Nephron (organoid): Measurements from ENCODE around the gene CFI.

ENCODE experiments used
- H3K27ac Mint-ChIP-seq, 3 experiments: 2 replicates each; pipeline ENCODE4 v1.8.0; 2020; ENCODE audit warnings: mixed read lengths in 3 of 3, mild to moderate bottlenecking in 2 of 3, moderate library complexity in 1 of 3
- H3K27me3 Mint-ChIP-seq: 2 replicates; pipeline ENCODE4 v1.8.0; 2021; ENCODE audit warnings: low read depth, mild to moderate bottlenecking, moderate library complexity, mixed read lengths
- H3K36me3 Mint-ChIP-seq: 2 replicates; pipeline ENCODE4 v1.8.0; 2020; ENCODE audit warnings: low read depth, mixed read lengths
- H3K4me1 Mint-ChIP-seq: 2 replicates; pipeline ENCODE4 v1.8.0; 2020; ENCODE audit warnings: mixed read lengths
- H3K4me3 Mint-ChIP-seq, 3 experiments: 2 replicates each; pipeline ENCODE4 v1.8.0; 2020; ENCODE audit warnings: mild to moderate bottlenecking in 3 of 3, mixed read lengths in 3 of 3, moderate library complexity in 2 of 3
- H3K9me3 Mint-ChIP-seq: 2 replicates; pipeline ENCODE4 v1.8.0; 2020; ENCODE audit warnings: mixed read lengths
- TF ChIP-seq, protein P1 (sequence below), 3 experiments: fragments of 200-600 bp; sonication (generic); IDR thresholded peaks; one replicate each; pipeline ENCODE4 v1.5.0; 2021; ENCODE audit warnings: antibody characterized with exemption in 3 of 3; ENCODE audit not compliant: unreplicated experiment in 3 of 3

The CFI gene

DNA sequence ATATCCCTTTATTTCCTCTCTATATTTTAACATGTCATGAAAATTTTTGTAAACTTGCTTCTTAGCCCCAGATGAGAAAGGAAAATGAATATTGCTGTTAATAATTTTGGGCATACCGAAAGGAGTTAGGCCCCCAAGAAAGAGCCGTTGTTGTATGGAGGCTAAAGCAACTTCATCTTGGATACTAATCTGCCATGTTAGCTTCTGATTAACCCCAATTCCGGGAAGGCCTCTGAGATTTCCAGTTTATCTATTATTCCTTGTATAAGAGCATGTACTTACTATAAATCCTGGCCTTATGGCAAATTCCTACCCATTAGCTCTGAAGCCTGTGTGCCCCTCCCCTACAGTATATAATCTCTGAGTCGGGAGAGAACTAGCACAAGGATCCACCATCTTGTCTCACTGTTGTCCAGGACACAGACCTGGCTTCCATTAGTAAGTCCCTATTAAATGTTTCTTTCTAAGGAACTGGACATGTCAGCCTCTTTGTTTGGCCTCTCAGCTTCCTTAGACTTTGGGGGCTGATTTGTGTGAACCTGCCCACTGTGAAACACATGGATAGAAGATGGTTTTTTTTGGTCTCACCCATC, 51.1 kb downstream of the CFI start:
- Mint-ChIP-seq H3K27me3 (no peaks in the 10 kb centered on the region), H3K27ac (no peak overlapping the region), H3K9me3 (no peaks in the 10 kb centered on the region), H3K4me3 (no peak overlapping the region), H3K36me3 (peaks cover 6% of the 10 kb centered on the region), H3K4me1 (no peaks in the 10 kb centered on the region)
- TF ChIP-seq, protein P1, sequence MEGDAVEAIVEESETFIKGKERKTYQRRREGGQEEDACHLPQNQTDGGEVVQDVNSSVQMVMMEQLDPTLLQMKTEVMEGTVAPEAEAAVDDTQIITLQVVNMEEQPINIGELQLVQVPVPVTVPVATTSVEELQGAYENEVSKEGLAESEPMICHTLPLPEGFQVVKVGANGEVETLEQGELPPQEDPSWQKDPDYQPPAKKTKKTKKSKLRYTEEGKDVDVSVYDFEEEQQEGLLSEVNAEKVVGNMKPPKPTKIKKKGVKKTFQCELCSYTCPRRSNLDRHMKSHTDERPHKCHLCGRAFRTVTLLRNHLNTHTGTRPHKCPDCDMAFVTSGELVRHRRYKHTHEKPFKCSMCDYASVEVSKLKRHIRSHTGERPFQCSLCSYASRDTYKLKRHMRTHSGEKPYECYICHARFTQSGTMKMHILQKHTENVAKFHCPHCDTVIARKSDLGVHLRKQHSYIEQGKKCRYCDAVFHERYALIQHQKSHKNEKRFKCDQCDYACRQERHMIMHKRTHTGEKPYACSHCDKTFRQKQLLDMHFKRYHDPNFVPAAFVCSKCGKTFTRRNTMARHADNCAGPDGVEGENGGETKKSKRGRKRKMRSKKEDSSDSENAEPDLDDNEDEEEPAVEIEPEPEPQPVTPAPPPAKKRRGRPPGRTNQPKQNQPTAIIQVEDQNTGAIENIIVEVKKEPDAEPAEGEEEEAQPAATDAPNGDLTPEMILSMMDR (IDR thresholded peaks at IDR 0.05; ENCODE audit: unreplicated experiment in 3 of 3), result no peak

DNA sequence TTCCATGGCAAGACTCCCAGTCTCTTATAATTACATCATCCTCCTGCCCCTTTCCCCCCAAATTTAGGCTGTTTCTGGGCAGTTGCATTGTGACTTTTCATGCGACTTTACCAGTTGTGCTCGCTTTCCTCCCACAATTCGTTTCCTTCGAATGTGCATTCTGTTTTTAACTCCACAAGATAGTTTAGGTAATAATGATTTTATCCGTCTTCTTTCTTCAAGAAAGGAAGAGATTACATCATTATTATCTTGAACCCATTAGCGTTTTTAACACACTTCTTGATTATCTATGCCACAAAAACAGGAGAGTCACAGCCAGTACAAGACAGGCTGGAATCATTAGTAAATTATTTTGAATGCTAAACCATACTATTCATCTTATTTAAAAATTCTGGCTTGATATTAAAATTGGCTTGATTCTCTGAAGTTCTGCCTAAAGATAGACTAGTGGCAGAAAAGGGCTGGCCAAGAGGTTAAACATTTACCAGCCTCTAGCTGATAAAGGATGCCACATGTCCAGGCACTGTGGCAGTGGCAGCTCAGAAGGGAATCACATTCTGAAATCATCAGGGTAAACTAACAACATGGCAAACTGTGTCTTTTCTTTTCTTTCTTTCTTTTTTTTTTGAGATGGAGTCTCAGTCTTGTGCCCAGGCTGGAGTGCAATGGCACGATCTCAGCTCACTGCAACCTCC, 52.3 kb downstream of the CFI start:
- Mint-ChIP-seq H3K36me3 (peaks cover 4% of the 10 kb centered on the region), H3K4me3 (no peak overlapping the region), H3K27ac (no peak overlapping the region), H3K9me3 (no peaks in the 10 kb centered on the region), H3K27me3 (no peaks in the 10 kb centered on the region), H3K4me1 (no peaks in the 10 kb centered on the region)
- TF ChIP-seq, protein P1 (IDR thresholded peaks at IDR 0.05; ENCODE audit: unreplicated experiment in 3 of 3), result no peak

- Mint-ChIP-seq H3K4me1 (no peaks in the 10 kb centered on the region), H3K9me3 (no peaks in the 10 kb centered on the region)
Observed at GRCh38 chr4:109748114-109748513, 53.7 kb downstream of the CFI start.

DNA sequence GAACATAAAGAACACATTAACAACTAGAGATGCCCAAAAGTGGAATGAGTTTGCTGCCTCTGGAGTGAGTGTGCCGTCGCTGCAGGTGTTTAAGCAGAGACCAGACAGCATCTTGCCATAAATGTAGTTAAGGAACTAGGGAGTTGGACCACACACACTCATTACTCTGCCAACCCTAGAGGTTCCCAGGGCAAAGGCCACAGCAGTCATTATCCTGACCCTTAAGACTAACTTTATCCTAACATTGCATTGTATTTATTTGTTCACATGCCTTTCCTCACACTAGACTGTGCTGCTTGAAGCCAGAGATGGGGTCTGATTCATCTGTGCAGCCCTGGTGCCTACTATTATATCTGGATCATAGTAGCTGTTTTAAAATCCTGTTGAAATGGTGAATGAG, 55.1 kb downstream of the CFI start:
- Mint-ChIP-seq H3K9me3 (no peaks in the 10 kb centered on the region), H3K27me3 (no peaks in the 10 kb centered on the region), H3K4me3 (no peak overlapping the region), H3K4me1 (no peaks in the 10 kb centered on the region), H3K36me3 (peaks cover 8% of the 10 kb centered on the region), H3K27ac (no peak overlapping the region)
- TF ChIP-seq, protein P1 (IDR thresholded peaks at IDR 0.05; ENCODE audit: unreplicated experiment in 3 of 3), result no peak

More at GRCh38 chr4:109748114-109748513, 53.7 kb downstream of the CFI start:
- H3K36me3 Mint-ChIP-seq, result peaks cover 4% of the 10 kb centered on the region
- no peaks in the 10 kb centered on the region for H3K27me3 Mint-ChIP-seq
- no peak overlapping the region for H3K4me3 Mint-ChIP-seq
- H3K27ac Mint-ChIP-seq, result no peak overlapping the region
- TF ChIP-seq, protein P1 (IDR thresholded peaks at IDR 0.05; ENCODE audit: unreplicated experiment in 3 of 3), result no peak

DNA sequence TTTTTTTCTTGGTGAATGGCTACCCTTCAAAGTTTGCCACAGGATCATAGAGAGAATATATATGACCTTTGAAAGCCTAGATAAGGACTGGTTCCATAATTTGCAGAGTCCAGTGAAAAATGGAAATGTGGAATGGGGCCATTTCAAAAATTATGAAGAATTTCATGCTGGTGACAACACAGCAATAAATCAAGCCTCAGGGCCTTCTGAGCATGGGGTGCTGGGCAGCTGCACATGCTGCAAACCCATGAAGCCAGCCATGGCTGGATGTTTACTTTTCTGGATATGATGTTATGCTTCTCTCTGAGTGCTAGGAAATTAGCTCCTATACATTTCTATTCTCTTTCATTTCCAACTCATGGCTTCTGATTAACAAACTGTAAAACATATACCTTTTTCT, 56.0 kb downstream of the CFI start:
- Mint-ChIP-seq H3K4me3 (no peak overlapping the region), H3K9me3 (no peaks in the 10 kb centered on the region), H3K27ac (no peak overlapping the region), H3K27me3 (no peaks in the 10 kb centered on the region), H3K36me3 (peaks cover 8% of the 10 kb centered on the region), H3K4me1 (no peaks in the 10 kb centered on the region)
- TF ChIP-seq, protein P1 (IDR thresholded peaks at IDR 0.05; ENCODE audit: unreplicated experiment in 3 of 3), result no peak

DNA sequence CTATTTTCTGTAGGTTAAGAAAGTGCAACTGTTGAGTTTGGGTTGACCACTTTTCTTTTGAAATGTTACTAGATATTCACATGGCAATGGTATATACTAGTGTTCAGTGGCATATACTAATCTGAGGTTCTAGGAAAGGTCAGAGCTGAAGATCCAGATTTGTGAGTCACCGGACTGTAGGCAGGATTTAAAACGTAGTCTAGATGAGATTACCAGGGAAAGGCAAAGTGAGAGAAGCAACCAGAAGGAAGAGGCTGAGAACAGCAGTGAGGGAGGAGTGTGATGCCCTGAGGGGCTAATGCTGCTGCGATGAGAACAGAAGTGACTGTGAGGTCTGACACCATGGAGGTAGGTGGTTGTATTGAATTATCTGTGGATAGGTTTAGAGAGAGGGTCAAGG, 62.3 kb downstream of the CFI start:
- Mint-ChIP-seq H3K4me1 (no peaks in the 10 kb centered on the region), H3K27ac (no peak overlapping the region), H3K27me3 (no peaks in the 10 kb centered on the region), H3K36me3 (peaks cover 3% of the 10 kb centered on the region), H3K4me3 (no peak overlapping the region), H3K9me3 (no peaks in the 10 kb centered on the region)
- TF ChIP-seq, protein P1 (IDR thresholded peaks at IDR 0.05; ENCODE audit: unreplicated experiment in 3 of 3), result no peak
